PC-9 (cell line): ENCODE measurements around the gene TGFBR1.

Experiments
- CTCF ChIP-seq: fragments of 200-600 bp; sonication (generic); conservative IDR thresholded peaks from 2 replicates; pipeline ENCODE4 v1.6.1; 2017; ENCODE audit warnings: mixed run types, antibody characterized with exemption, mild to moderate bottlenecking, moderate library complexity
- EZH2 ChIP-seq: fragments of 200-600 bp; sonication (generic); IDR thresholded peaks from 2 replicates; pipeline ENCODE4 v1.8.0; 2017; ENCODE audit warnings: antibody characterized with exemption, low read depth

GRCh38 chr9:99104459-99105151 lies at the start of gene TGFBR1:
- TF ChIP-seq CTCF (no peak), EZH2 (no peak)
